ENCODE data around the gene SLC6A6.

GRCh38 chr3:14519406-14519805 lies 117.0 kb downstream of the SLC6A6 start:
- TF ChIP-seq CTCF (IDR thresholded peaks at IDR 0.05) (no peak), POLR2A (IDR thresholded peaks at IDR 0.05) (no peak)
